KBM-7 (cell line): Measurements from ENCODE around the gene ACTN4.
"Not testable (repeated sequence)": the region's sequence is repeated elsewhere in the genome, so short reads cannot be mapped to it uniquely, and the experiment has no call there.

Experiments used
- DNase-seq: peaks from one replicate; pipeline ENCODE4 v3.0.0-alpha.2; 2015
- in situ Hi-C: fragments of 300-500 bp; cut with MboI; formaldehyde crosslinking; loops from 2 replicates; pipeline ENCODE4 v1.14.3; 2020; ENCODE audit warnings: low sequenced_read_pairs, low pct_unique_long_range_greater_than_20kb, mixed read lengths

ACTN4 gene

DNA sequence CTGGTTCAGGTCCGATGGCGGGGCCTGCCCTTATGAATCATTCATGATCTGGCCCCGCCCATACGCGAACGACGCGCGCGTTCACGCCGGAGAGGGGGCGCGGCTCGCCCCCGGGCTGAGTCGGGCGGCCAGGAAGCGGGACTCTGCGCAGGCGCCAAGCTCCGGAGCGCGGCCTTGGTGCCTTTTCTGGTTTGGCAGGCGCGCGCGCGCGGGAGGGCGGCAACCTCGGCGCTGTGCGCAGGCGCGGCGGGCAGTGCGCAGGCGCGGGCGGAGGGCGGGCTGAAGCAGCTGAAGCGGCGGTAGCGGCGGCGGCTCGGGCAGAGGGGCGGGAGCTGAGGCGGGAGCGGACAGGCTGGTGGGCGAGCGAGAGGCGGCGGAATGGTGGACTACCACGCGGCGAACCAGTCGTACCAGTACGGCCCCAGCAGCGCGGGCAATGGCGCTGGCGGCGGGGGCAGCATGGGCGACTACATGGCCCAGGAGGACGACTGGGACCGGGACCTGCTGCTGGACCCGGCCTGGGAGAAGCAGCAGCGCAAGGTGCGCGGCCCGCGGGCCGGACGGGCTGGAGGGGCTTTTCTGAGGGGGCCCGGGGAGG, at the start of gene ACTN4:
Gene ACTN4, plus strand, starts transcription at position 282 of the 598 bp plus-strand sequence. Its CDS starts 97 bp downstream, at position 379.
- peak; percentile 99 for DNase-seq
- in situ Hi-C loops, result no loop called here

GRCh38 chr19:38599722-38600121, 47.7 kb upstream of the ACTN4 start:
- no peak for DNase-seq
- in situ Hi-C loops, result no loop called here

DNA sequence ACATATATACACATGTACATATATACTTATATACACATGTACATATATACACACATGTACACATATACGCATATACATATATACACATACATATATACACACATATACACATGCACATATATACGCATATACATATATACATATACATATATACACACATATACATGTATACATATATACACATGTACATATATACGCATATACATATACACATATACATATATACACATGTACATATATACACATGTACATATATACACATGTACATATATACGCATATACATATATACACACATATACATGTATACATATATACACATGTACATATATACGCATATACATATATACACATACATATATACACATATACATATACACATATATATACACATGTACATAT, 44.6 kb upstream of the ACTN4 start:
- in situ Hi-C loops, DNase-seq: not testable (repeated sequence)

GRCh38 chr19:38606131-38606530, 41.3 kb upstream of the ACTN4 start:
- DNase-seq, result no peak
- in situ Hi-C loops, result no loop called here

DNA sequence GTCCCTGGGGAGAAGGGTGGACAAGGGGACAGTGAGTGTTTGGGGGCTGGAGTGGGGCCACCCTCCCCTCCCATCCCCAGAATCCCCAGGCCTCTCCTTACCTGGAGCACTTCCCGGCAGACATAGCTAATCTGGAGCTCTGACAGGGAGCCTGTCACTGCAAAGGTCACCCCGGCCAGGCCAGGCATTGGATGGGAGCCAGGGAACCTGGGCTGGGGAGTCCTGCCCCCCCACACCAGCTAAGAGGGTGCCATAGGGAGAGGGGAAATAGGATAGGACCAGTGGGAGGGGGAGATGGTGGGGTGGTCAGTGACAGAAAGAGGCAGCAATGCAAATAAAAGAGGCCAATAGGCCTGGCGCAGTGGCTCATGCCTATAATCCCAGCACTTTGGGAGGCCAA, 33.2 kb upstream of the ACTN4 start:
- no peak for DNase-seq
- in situ Hi-C loops, result no loop called here

GRCh38 chr19:38615007-38615581, 32.4 kb upstream of the ACTN4 start:
- in situ Hi-C loops, result no loop called here
- no peak for DNase-seq

DNA sequence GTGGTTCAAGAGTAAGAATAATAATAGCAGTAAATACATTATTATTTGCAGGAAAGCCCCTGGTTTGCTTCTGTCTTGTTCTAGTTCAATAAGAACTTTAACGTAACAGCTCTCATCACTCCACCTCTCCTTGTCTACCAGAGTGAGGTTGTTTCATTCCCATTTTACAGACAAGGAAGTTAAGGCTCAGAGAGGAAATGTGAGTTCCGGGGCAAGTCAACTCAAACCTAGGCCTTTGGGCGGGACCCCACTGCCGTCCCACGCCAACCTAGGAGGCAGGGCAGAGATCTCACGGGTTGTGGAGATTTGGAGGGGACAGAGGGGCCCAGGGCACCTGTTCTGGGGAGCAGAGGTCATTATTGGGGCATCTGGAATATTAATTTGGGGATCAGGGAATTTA, 31.2 kb upstream of the ACTN4 start:
- DNase-seq, result no peak
- in situ Hi-C loops, result no loop called here

DNA sequence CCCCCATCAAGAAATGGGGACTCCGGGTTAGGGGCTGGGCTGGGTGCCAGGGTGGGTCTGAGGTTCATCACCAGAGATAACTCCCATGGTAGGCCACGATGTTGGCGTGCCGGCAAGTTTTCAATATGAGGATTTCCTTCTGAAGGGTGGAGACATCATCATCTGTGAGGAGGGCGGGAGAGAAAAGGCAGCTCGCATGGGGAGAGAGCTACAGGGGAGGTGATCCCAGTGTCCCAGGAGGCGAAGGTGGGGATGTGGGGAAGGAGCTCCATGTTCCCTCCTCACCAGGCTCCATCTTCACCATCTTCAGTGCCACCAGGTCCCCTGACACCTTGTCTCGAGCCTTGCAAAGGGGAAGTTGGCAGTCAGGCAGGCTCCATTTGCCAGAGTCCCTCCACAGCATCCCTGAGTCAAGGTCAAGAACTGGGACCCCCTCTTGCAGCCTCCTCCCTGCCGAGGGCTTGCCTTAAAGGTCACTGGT, 30.1 kb upstream of the ACTN4 start:
- in situ Hi-C loops, result no loop called here
- DNase-seq, result no peak

- peak; percentile 14 for DNase-seq
- in situ Hi-C loops, result no loop called here
These were observed 29.5 kb upstream of the ACTN4 start, which contains the start of gene MAP4K1 for GRCh38 chr19:38617764-38618589. MAP4K1 (minus strand) TSS chr19:38617953; CDS start chr19:38617895, 58 bp downstream.

GRCh38 chr19:38618590-38619360, 28.7 kb upstream of the ACTN4 start, which contains the start of gene EIF3K:
EIF3K (plus strand) TSS chr19:38619188; CDS start chr19:38619269, 81 bp downstream.
- DNase-seq, result peak; percentile 99
- in situ Hi-C loops, result no loop called here

GRCh38 chr19:38619361-38620174, 27.9 kb upstream of the ACTN4 start:
- DNase-seq, result peak; percentile 12
- in situ Hi-C loops, result no loop called here

DNA sequence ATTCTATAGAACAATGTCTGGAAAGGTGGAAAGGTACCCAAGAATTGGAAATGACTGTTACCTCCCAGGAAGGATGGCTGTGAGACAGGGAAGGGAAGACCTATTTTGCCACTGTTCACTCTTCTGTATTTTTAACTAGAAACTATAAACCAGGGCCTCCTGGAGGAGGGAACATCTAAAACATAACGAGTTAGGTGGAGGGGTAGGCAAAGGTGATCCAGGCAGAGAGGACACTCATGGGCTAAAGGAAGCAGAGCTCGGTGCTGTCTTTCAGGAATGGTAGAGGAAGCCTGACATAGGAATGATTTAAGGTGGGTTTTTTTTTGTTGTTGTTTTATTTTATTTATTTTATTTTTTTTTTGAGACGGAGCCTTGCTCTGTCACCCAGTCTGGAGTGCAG, 22.6 kb upstream of the ACTN4 start:
- in situ Hi-C loops, result no loop called here
- DNase-seq, result no peak

GRCh38 chr19:38626401-38626800, 21.0 kb upstream of the ACTN4 start:
- DNase-seq, result no peak
- in situ Hi-C loops, result no loop called here

DNA sequence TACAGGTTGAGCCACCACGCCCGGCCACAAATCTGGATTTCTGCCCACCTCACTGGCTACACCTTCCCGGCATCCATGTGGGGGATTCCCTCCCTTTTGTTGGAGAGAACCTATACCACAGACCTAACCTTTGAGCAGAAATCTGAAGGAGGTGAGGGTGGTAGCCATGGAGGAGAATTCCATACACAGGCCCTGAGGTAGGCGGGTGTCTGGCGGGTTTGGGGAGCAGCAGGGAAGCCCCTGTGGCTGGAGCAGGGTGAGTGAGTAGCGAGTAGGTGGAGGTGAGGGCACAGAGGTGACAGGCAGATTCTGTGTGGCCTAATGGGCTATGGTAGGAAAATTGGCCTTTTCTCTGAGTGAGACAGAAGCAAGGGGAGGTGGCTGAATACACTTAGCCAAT, 17.9 kb upstream of the ACTN4 start:
- in situ Hi-C loops, result no loop called here
- no peak for DNase-seq

DNA sequence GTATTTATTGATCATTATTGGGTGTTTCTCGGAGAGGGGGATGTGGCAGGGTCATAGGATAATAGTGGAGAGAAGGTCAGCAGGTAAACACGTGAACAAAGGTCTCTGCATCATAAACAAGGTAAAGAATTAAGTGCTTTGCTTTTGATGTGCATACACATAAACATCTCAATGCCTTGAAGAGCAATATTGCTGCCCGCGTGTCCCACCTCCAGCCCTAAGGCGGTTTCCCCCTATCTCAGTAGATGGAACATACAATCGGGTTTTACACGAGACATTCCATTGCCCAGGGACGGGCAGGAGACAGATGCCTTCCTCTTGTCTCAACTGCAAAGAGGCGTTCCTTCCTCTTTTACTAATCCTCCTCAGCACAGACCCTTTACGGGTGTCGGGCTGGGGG, 16.1 kb upstream of the ACTN4 start:
- in situ Hi-C loops, DNase-seq: not testable (repeated sequence)

- DNase-seq, in situ Hi-C loops: not testable (repeated sequence)
These were observed 15.5 kb upstream of the ACTN4 start for GRCh38 chr19:38631811-38632475.

DNA sequence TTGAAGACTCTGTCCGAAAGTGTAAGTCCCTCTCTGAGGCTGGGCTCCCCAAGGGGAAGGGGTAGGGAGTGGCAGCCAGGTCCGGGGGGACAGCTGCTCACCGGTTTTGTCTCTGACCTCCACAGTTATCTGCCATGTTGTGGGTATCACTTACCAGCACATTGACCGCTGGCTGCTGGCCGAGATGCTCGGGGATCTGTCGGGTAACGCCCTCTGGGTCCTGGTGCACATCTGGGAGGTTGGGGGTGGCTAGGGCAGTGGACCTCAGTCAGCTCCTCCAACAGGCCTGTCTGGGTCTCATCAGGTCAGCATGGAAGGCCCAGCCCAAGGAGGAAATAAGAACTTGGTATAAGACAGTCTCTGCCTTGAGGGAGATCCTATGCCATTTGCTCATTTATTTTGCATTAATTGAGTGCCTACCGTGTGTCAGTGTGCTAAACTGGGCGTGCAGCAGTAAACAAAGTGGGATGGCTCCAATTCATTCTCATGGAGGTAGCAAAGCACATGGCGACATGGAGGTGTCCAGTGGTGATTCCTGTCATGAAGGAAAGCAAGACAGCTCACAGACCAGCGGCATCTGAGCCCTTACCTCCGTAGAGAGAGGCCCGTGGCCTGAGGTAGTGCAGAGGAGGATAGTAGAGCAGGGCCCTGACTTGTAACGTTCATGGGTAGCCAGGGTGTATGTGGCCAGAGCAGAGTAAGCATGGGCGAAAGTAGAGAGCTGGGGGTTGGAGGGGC, 14.8 kb upstream of the ACTN4 start:
- in situ Hi-C loops, result no loop called here
- DNase-seq, result no peak
